AG08395 (cell line): ENCODE data around the gene SLC2A5.
"Not testable (repeated sequence)": the region's sequence is repeated elsewhere in the genome, so short reads cannot be mapped to it uniquely, and the experiment has no call there.

Experiments
- DNase-seq: peaks from one replicate; pipeline ENCODE4 v3.0.0; 2012; ENCODE audit warnings: mixed read lengths, low spot score

The SLC2A5 gene

GRCh38 chr1:9035226-9035625 lies 34.2 kb downstream of the SLC2A5 start:
- DNase-seq: no peak

GRCh38 chr1:9033363-9033762 lies 36.1 kb downstream of the SLC2A5 start:
- no peak for DNase-seq

- no peak for DNase-seq
Measured at GRCh38 chr1:9031484-9032259, 37.8 kb downstream of the SLC2A5 start.

GRCh38 chr1:9031077-9031476 lies 38.4 kb downstream of the SLC2A5 start:
- DNase-seq: not testable (repeated sequence)

- no peak for DNase-seq
Measured at GRCh38 chr1:9028921-9029705, 40.3 kb downstream of the SLC2A5 start.

- no peak for DNase-seq
Measured at GRCh38 chr1:9027307-9027706, 42.1 kb downstream of the SLC2A5 start.

GRCh38 chr1:9025449-9025848 lies 44.0 kb downstream of the SLC2A5 start:
- DNase-seq: no peak

GRCh38 chr1:9024837-9025236 lies 44.6 kb downstream of the SLC2A5 start:
- DNase-seq: no peak

GRCh38 chr1:9022773-9023172 lies 46.7 kb downstream of the SLC2A5 start:
- no peak for DNase-seq

- not testable (repeated sequence) for DNase-seq
Measured at GRCh38 chr1:9022026-9022738, 47.3 kb downstream of the SLC2A5 start.

- no peak for DNase-seq
Measured at GRCh38 chr1:9020305-9020704, 49.1 kb downstream of the SLC2A5 start.

GRCh38 chr1:9019896-9020295 lies 49.5 kb downstream of the SLC2A5 start:
- no peak for DNase-seq

- DNase-seq: no peak
Measured at GRCh38 chr1:9018333-9018732, 51.1 kb downstream of the SLC2A5 start.

- no peak for DNase-seq
Measured at GRCh38 chr1:9016455-9016854, 53.0 kb downstream of the SLC2A5 start.

- DNase-seq: no peak
Measured at GRCh38 chr1:9014475-9015375, 54.7 kb downstream of the SLC2A5 start.

- no peak for DNase-seq
Measured at GRCh38 chr1:9013819-9014218, 55.6 kb downstream of the SLC2A5 start.

GRCh38 chr1:9010781-9011323 lies 58.6 kb downstream of the SLC2A5 start:
- DNase-seq: no peak

GRCh38 chr1:9009438-9010370 lies 59.7 kb downstream of the SLC2A5 start:
- DNase-seq: peak; percentile 53

- DNase-seq: no peak
Measured at GRCh38 chr1:9008236-9008635, 61.2 kb downstream of the SLC2A5 start.

- DNase-seq: no peak
Measured at GRCh38 chr1:9006956-9007615, 62.3 kb downstream of the SLC2A5 start.
